Measurements from ENCODE around the gene MAP4K4.

The MAP4K4 gene

GRCh38 chr2:101887328-101887727, 189.8 kb downstream of the MAP4K4 start:
- H3K4ac ChIP-seq (ENCODE audit: low read depth, low read length), result no peak overlapping the region
- WGBS (ENCODE audit: extremely low coverage, insufficient coverage, low lambda C conversion rate), result no CpG with 5 or more reads among the region's 2 CpGs
- H2BK120ac ChIP-seq (ENCODE audit: low read depth, low read length), result no peak overlapping the region
- H3K27me3 ChIP-seq (ENCODE audit: insufficient read depth, low read length, poor library complexity), result no peaks in the 10 kb centered on the region
- H3K27ac ChIP-seq (ENCODE audit: low read depth, low read length), result no peak overlapping the region
- no peak overlapping the region for H3K56ac ChIP-seq (ENCODE audit: low read length)
- DNase-seq, result no peak
- H3K36me3 ChIP-seq (ENCODE audit: control insufficient read depth, insufficient read depth, low read length), result peaks cover 5% of the 10 kb centered on the region
- no peak overlapping the region for H4K8ac ChIP-seq (ENCODE audit: low read depth, low read length)
- no peaks in the 10 kb centered on the region for H3K79me2 ChIP-seq (ENCODE audit: control insufficient read depth, insufficient read depth, low read length)
- no peak overlapping the region for H3K18ac ChIP-seq (ENCODE audit: low read length)
- H3K4me1 ChIP-seq (ENCODE audit: control insufficient read depth, low read depth, low read length), result no peaks in the 10 kb centered on the region
- H4K5ac ChIP-seq (ENCODE audit: low read length), result no peak overlapping the region
- no peak overlapping the region for H3K9ac ChIP-seq (ENCODE audit: low read length)
- no peak overlapping the region for H3K4me2 ChIP-seq (ENCODE audit: low read length)
- no peak overlapping the region for H3K23ac ChIP-seq (ENCODE audit: low read length)
- H2BK15ac ChIP-seq (replicated peaks; ENCODE audit: low read depth), result no peak overlapping the region
- H3K79me1 ChIP-seq (ENCODE audit: low read length), result no peaks in the 10 kb centered on the region
- no peak overlapping the region for H2AK5ac ChIP-seq (ENCODE audit: low read length)
- H3K4me3 ChIP-seq (ENCODE audit: low read length), result no peak overlapping the region
- H2BK5ac ChIP-seq (ENCODE audit: low read length), result no peak overlapping the region

GRCh38 chr2:101889460-101890098, 192.1 kb downstream of the MAP4K4 start:
- peaks cover 5% of the 10 kb centered on the region for H3K36me3 ChIP-seq (ENCODE audit: control insufficient read depth, insufficient read depth, low read length)
- H3K23ac ChIP-seq (ENCODE audit: low read length), result no peak overlapping the region
- no peak overlapping the region for H4K8ac ChIP-seq (ENCODE audit: low read depth, low read length)
- no peak overlapping the region for H3K9ac ChIP-seq (ENCODE audit: low read length)
- H3K27ac ChIP-seq (ENCODE audit: low read depth, low read length), result no peak overlapping the region
- no peak overlapping the region for H3K4me3 ChIP-seq (ENCODE audit: low read length)
- WGBS (ENCODE audit: extremely low coverage, insufficient coverage, low lambda C conversion rate), result no CpG with 5 or more reads among the region's 7 CpGs
- H3K4me2 ChIP-seq (ENCODE audit: low read length), result no peak overlapping the region
- DNase-seq, result no peak
- H3K27me3 ChIP-seq (ENCODE audit: insufficient read depth, low read length, poor library complexity), result no peaks in the 10 kb centered on the region
- peaks cover 2% of the 10 kb centered on the region for H3K4me1 ChIP-seq (ENCODE audit: control insufficient read depth, low read depth, low read length)
- H2BK5ac ChIP-seq (ENCODE audit: low read length), result no peak overlapping the region
- H3K4ac ChIP-seq (ENCODE audit: low read depth, low read length), result no peak overlapping the region
- no peak overlapping the region for H4K5ac ChIP-seq (ENCODE audit: low read length)
- no peak overlapping the region for H2BK15ac ChIP-seq (replicated peaks; ENCODE audit: low read depth)
- H3K56ac ChIP-seq (ENCODE audit: low read length), result no peak overlapping the region
- H3K79me2 ChIP-seq (ENCODE audit: control insufficient read depth, insufficient read depth, low read length), result no peaks in the 10 kb centered on the region
- no peak overlapping the region for H3K18ac ChIP-seq (ENCODE audit: low read length)
- H2AK5ac ChIP-seq (ENCODE audit: low read length), result no peak overlapping the region
- no peak overlapping the region for H2BK120ac ChIP-seq (ENCODE audit: low read depth, low read length)
- H3K79me1 ChIP-seq (ENCODE audit: low read length), result no peaks in the 10 kb centered on the region

GRCh38 chr2:101892377-101892776, 194.9 kb downstream of the MAP4K4 start:
- peaks cover 2% of the 10 kb centered on the region for H3K4me1 ChIP-seq (ENCODE audit: control insufficient read depth, low read depth, low read length)
- no peak overlapping the region for H3K27ac ChIP-seq (ENCODE audit: low read depth, low read length)
- DNase-seq, result no peak
- H2BK5ac ChIP-seq (ENCODE audit: low read length), result no peak overlapping the region
- H3K79me1 ChIP-seq (ENCODE audit: low read length), result no peaks in the 10 kb centered on the region
- H3K4ac ChIP-seq (ENCODE audit: low read depth, low read length), result no peak overlapping the region
- no peak overlapping the region for H3K4me3 ChIP-seq (ENCODE audit: low read length)
- H3K79me2 ChIP-seq (ENCODE audit: control insufficient read depth, insufficient read depth, low read length), result no peaks in the 10 kb centered on the region
- H3K4me2 ChIP-seq (ENCODE audit: low read length), result no peak overlapping the region
- H3K18ac ChIP-seq (ENCODE audit: low read length), result no peak overlapping the region
- H3K27me3 ChIP-seq (ENCODE audit: insufficient read depth, low read length, poor library complexity), result no peaks in the 10 kb centered on the region
- no peak overlapping the region for H3K23ac ChIP-seq (ENCODE audit: low read length)
- no peak overlapping the region for H2AK5ac ChIP-seq (ENCODE audit: low read length)
- H4K8ac ChIP-seq (ENCODE audit: low read depth, low read length), result no peak overlapping the region
- no peak overlapping the region for H2BK15ac ChIP-seq (replicated peaks; ENCODE audit: low read depth)
- no peak overlapping the region for H3K9ac ChIP-seq (ENCODE audit: low read length)
- WGBS (ENCODE audit: extremely low coverage, insufficient coverage, low lambda C conversion rate), result no CpG with 5 or more reads among the region's 3 CpGs
- H4K5ac ChIP-seq (ENCODE audit: low read length), result no peak overlapping the region
- no peak overlapping the region for H2BK120ac ChIP-seq (ENCODE audit: low read depth, low read length)
- peaks cover 3% of the 10 kb centered on the region for H3K36me3 ChIP-seq (ENCODE audit: control insufficient read depth, insufficient read depth, low read length)
- H3K56ac ChIP-seq (ENCODE audit: low read length), result no peak overlapping the region

GRCh38 chr2:101893681-101894381, 196.3 kb downstream of the MAP4K4 start:
- peaks cover 2% of the 10 kb centered on the region for H3K4me1 ChIP-seq (ENCODE audit: control insufficient read depth, low read depth, low read length)
- H2BK5ac ChIP-seq (ENCODE audit: low read length), result no peak overlapping the region
- H3K56ac ChIP-seq (ENCODE audit: low read length), result no peak overlapping the region
- no peak overlapping the region for H3K4me2 ChIP-seq (ENCODE audit: low read length)
- no peak overlapping the region for H2AK5ac ChIP-seq (ENCODE audit: low read length)
- no peaks in the 10 kb centered on the region for H3K36me3 ChIP-seq (ENCODE audit: control insufficient read depth, insufficient read depth, low read length)
- H3K79me2 ChIP-seq (ENCODE audit: control insufficient read depth, insufficient read depth, low read length), result no peaks in the 10 kb centered on the region
- no peak overlapping the region for H3K4me3 ChIP-seq (ENCODE audit: low read length)
- peak; percentile 58 for DNase-seq
- no peaks in the 10 kb centered on the region for H3K79me1 ChIP-seq (ENCODE audit: low read length)
- H2BK120ac ChIP-seq (ENCODE audit: low read depth, low read length), result no peak overlapping the region
- no peak overlapping the region for H3K9ac ChIP-seq (ENCODE audit: low read length)
- no peak overlapping the region for H3K4ac ChIP-seq (ENCODE audit: low read depth, low read length)
- H4K8ac ChIP-seq (ENCODE audit: low read depth, low read length), result no peak overlapping the region
- H2BK15ac ChIP-seq (replicated peaks; ENCODE audit: low read depth), result no peak overlapping the region
- no peak overlapping the region for H3K18ac ChIP-seq (ENCODE audit: low read length)
- H3K27me3 ChIP-seq (ENCODE audit: insufficient read depth, low read length, poor library complexity), result no peaks in the 10 kb centered on the region
- no peak overlapping the region for H3K23ac ChIP-seq (ENCODE audit: low read length)
- no peak overlapping the region for H4K5ac ChIP-seq (ENCODE audit: low read length)
- H3K27ac ChIP-seq (ENCODE audit: low read depth, low read length), result no peak overlapping the region
- no CpG with 5 or more reads among the region's 9 CpGs for WGBS (ENCODE audit: extremely low coverage, insufficient coverage, low lambda C conversion rate)

- H2BK15ac ChIP-seq (replicated peaks; ENCODE audit: low read depth), result no peak overlapping the region
- no peaks in the 10 kb centered on the region for H3K27me3 ChIP-seq (ENCODE audit: insufficient read depth, low read length, poor library complexity)
- H3K56ac ChIP-seq (ENCODE audit: low read length), result no peak overlapping the region
- WGBS (ENCODE audit: extremely low coverage, insufficient coverage, low lambda C conversion rate), result no CpG with 5 or more reads among the region's 7 CpGs
- no peak overlapping the region for H3K4me2 ChIP-seq (ENCODE audit: low read length)
- no peak overlapping the region for H3K4ac ChIP-seq (ENCODE audit: low read depth, low read length)
- no peaks in the 10 kb centered on the region for H3K36me3 ChIP-seq (ENCODE audit: control insufficient read depth, insufficient read depth, low read length)
- H2BK120ac ChIP-seq (ENCODE audit: low read depth, low read length), result no peak overlapping the region
- H4K5ac ChIP-seq (ENCODE audit: low read length), result no peak overlapping the region
- H2BK5ac ChIP-seq (ENCODE audit: low read length), result no peak overlapping the region
- peaks cover 2% of the 10 kb centered on the region for H3K4me1 ChIP-seq (ENCODE audit: control insufficient read depth, low read depth, low read length)
- no peak overlapping the region for H3K4me3 ChIP-seq (ENCODE audit: low read length)
- no peak overlapping the region for H3K9ac ChIP-seq (ENCODE audit: low read length)
- DNase-seq, result no peak
- no peak overlapping the region for H2AK5ac ChIP-seq (ENCODE audit: low read length)
- H4K8ac ChIP-seq (ENCODE audit: low read depth, low read length), result no peak overlapping the region
- no peaks in the 10 kb centered on the region for H3K79me1 ChIP-seq (ENCODE audit: low read length)
- H3K79me2 ChIP-seq (ENCODE audit: control insufficient read depth, insufficient read depth, low read length), result no peaks in the 10 kb centered on the region
- H3K18ac ChIP-seq (ENCODE audit: low read length), result no peak overlapping the region
- no peak overlapping the region for H3K23ac ChIP-seq (ENCODE audit: low read length)
- H3K27ac ChIP-seq (ENCODE audit: low read depth, low read length), result no peak overlapping the region
Measured at GRCh38 chr2:101895039-101895438, 197.5 kb downstream of the MAP4K4 start.
